A549 (cell line): ENCODE results near the gene EPB41L1. TPM values are rescaled to one million over a fixed set of nuclear protein-coding genes. Genes with fewer than 3 reads are reported as not detected.
A peak's percentile ranks its signal among the peaks of the same experiment; 100 is the strongest.

ENCODE experiments used
- ATAC-seq, 2 experiments: fragments of 200-7000 bp in 1 of 2; fragments of >200 bp in 1 of 2; cut with Nextera tagmentation in 1 of 2; cut with Tn5 transposase in 1 of 2; 3 replicates each; pipeline versions ENCODE4 v1.8.0 to v1.9.1; 2018 to 2020; ENCODE audit warnings: mild to moderate bottlenecking in 1 of 2, moderate library complexity in 1 of 2
- CTCF ChIA-PET: fragments of 300-600 bp; sonication (Branson Sonifier 250); formaldehyde crosslinking; extraction: SDS; loops from one replicate; lab custom pipeline; 2021; ENCODE audit warnings: antibody characterized with exemption, inconsistent platforms; lab: Yijun Ruan, JAX
- POLR2A ChIA-PET: fragments of 350-600 bp; formaldehyde crosslinking; extraction: SDS; loops from one replicate; lab custom pipeline; 2021; ENCODE audit warnings: antibody characterized with exemption, inconsistent platforms; lab: Yijun Ruan, JAX
- DNase-seq, 2 experiments: peaks; one replicate each; pipeline versions ENCODE4 v3.0.0 to v3.0.0-alpha.2; 2011 to 2016; ENCODE audit warnings: low read depth in 1 of 2, low spot score in 1 of 2
- FAIRE-seq: peaks from 2 replicates; lab custom pipeline; 2011; peaks lifted over from hg19 to GRCh38; lab: Jason Lieb, UNC
- H3K27ac ChIP-seq, 2 experiments: fragments of >200 bp; sonication (Bioruptor Twin); formaldehyde crosslinking; 3 replicates each; pipeline ENCODE4 v1.5.1; 2016 to 2017
- H3K4me1 ChIP-seq: fragments of >200 bp; sonication (Bioruptor Twin); formaldehyde crosslinking; 3 replicates; pipeline ENCODE4 v1.6.1; 2016
- H3K4me2 ChIP-seq: fragments of >200 bp; sonication (Bioruptor Twin); formaldehyde crosslinking; 3 replicates; pipeline ENCODE4 v1.6.1; 2016
- H3K4me3 ChIP-seq: fragments of >200 bp; sonication (Bioruptor Twin); formaldehyde crosslinking; 3 replicates; pipeline ENCODE4 v1.5.1; 2016
- H3K9me3 ChIP-seq: fragments of >200 bp; sonication (Bioruptor Twin); formaldehyde crosslinking; 3 replicates; pipeline ENCODE4 v1.6.1; 2016
- CBX2 ChIP-seq: fragments of 200-600 bp; sonication (generic); IDR thresholded peaks from 2 replicates; pipeline ENCODE4 v1.6.1; 2016; ENCODE audit warnings: low read depth, mild to moderate bottlenecking, borderline replicate concordance
- CBX8 ChIP-seq: fragments of 200-600 bp; sonication (generic); IDR thresholded peaks from 2 replicates; pipeline ENCODE4 v1.6.1; 2016
- FOSL2 ChIP-seq, 2 experiments: fragments of 450-650 bp in 1 of 2; fragments of >200 bp in 1 of 2; sonication (Bioruptor Twin) in 1 of 2; formaldehyde crosslinking; IDR thresholded peaks; 2 replicates each; pipeline versions ENCODE4 v1.5.0 to v1.6.1; 2016 to 2020; ENCODE audit warnings: mild to moderate bottlenecking in 1 of 2, moderate library complexity in 1 of 2
- GATA3 ChIP-seq: IDR thresholded peaks from 2 replicates; pipeline ENCODE4 v1.6.1; 2012; ENCODE audit warnings: borderline replicate concordance
- JUN ChIP-seq, 2 experiments: fragments of >200 bp; sonication (Bioruptor Twin); formaldehyde crosslinking; IDR thresholded peaks; 2 replicates in 1 of 2; 3 replicates in 1 of 2; pipeline ENCODE4 v1.6.1; 2016 to 2017
- MAFK ChIP-seq: fragments of 450-650 bp; IDR thresholded peaks from 2 replicates; pipeline ENCODE4 v1.6.1; 2014; ENCODE audit not compliant: partially characterized antibody
- MAZ ChIP-seq: fragments of 150-350 bp; IDR thresholded peaks from 2 replicates; pipeline ENCODE4 v1.6.1; 2014; ENCODE audit warnings: antibody characterized with exemption, low read depth, low read length, borderline replicate concordance
- NFE2L2 ChIP-seq: fragments of 150-350 bp; conservative IDR thresholded peaks from 2 replicates; pipeline ENCODE4 v1.6.1; 2014; ENCODE audit warnings: low read length
- NPAS2 ChIP-seq: fragments of 250-450 bp; sonication (Bioruptor Pico); IDR thresholded peaks from 2 replicates; pipeline ENCODE4 v1.8.0; 2022; ENCODE audit warnings: mild to moderate bottlenecking, moderate library complexity, borderline replicate concordance
- PHF8 ChIP-seq: fragments of 200-600 bp; sonication (generic); IDR thresholded peaks from 2 replicates; pipeline ENCODE4 v1.6.1; 2016; ENCODE audit warnings: low read depth, mild to moderate bottlenecking, antibody characterized with exemption, moderate library complexity, borderline replicate concordance
- POLR2A ChIP-seq: IDR thresholded peaks from 2 replicates; pipeline ENCODE4 v1.6.1; 2012; ENCODE audit warnings: mild to moderate bottlenecking, low read length
- RAD21 ChIP-seq, 2 experiments: fragments of >200 bp in 1 of 2; sonication (Bioruptor Twin) in 1 of 2; formaldehyde crosslinking in 1 of 2; IDR thresholded peaks in 1 of 2; conservative IDR thresholded peaks in 1 of 2; 2 replicates in 1 of 2; 3 replicates in 1 of 2; pipeline ENCODE4 v1.6.1; 2012 to 2018; ENCODE audit warnings: inconsistent platforms in 1 of 2
- RARB ChIP-seq: fragments of 250-450 bp; sonication (Bioruptor Pico); IDR thresholded peaks from 2 replicates; pipeline ENCODE4 v1.8.0; 2021; ENCODE audit warnings: mild to moderate bottlenecking, moderate library complexity
- RCOR1 ChIP-seq: fragments of 150-350 bp; IDR thresholded peaks from 2 replicates; pipeline ENCODE4 v1.6.1; 2014; ENCODE audit warnings: antibody characterized with exemption, low read length, low read depth
- SMC3 ChIP-seq: fragments of >200 bp; sonication (Bioruptor Twin); formaldehyde crosslinking; IDR thresholded peaks from 3 replicates; pipeline ENCODE4 v1.6.1; 2018; ENCODE audit warnings: inconsistent platforms
- SREBF2 ChIP-seq: fragments of 450-650 bp; IDR thresholded peaks from 2 replicates; pipeline ENCODE4 v1.6.1; 2014; ENCODE audit warnings: mild to moderate bottlenecking, moderate library complexity
- USF2 ChIP-seq: fragments of 450-650 bp; IDR thresholded peaks from 2 replicates; pipeline ENCODE4 v1.6.1; 2014; ENCODE audit warnings: antibody characterized with exemption
- ZFP36 ChIP-seq: fragments of 450-650 bp; IDR thresholded peaks from 2 replicates; pipeline ENCODE4 v1.6.1; 2014; ENCODE audit warnings: borderline replicate concordance; ENCODE audit not compliant: partially characterized antibody
- ZNF302 ChIP-seq: fragments of 250-450 bp; sonication (Bioruptor Pico); IDR thresholded peaks from 2 replicates; pipeline ENCODE4 v1.9.0; 2021; ENCODE audit warnings: inconsistent platforms, mild to moderate bottlenecking, moderate library complexity
- WGBS: methylation state at CpG from one replicate; pipeline ENCODE4 v1.1.6; 2017; ENCODE audit errors: missing lambda C conversion rate; 5-methylcytosine and 5-hydroxymethylcytosine counted together
- polyA plus RNA-seq, 4 experiments: library from polyadenylated mRNA; depleted of rRNA in 3 of 4; stranded (reverse); fragments of >200 nt; fragmentation: RNase III in 1 of 4; extraction: RNeasy Plus Mini Kit Qiagen cat#74134 plus additional on column Dnase treatment in 1 of 4; gene quantifications; 2 replicates in 3 of 4; 3 replicates in 1 of 4; pipeline ENCODE4 v1.2.3, GENCODE V29; 2011 to 2017
- TF ChIP-seq, protein P1 (sequence below): fragments of >200 bp; sonication (Bioruptor Twin); formaldehyde crosslinking; IDR thresholded peaks from 2 replicates; pipeline ENCODE4 v1.6.1; 2016
- TF ChIP-seq, protein P2 (sequence below): IDR thresholded peaks from 2 replicates; pipeline ENCODE4 v1.6.1; 2012

Gene EPB41L1
- polyA plus RNA-seq, 2 of the 4 experiments (the other 2 are of a cell fraction): 45.9 to 94.4 TPM

GRCh38 chr20:36173451-36173933 is 19.0 kb downstream of the EPB41L1 start:
- TF ChIP-seq PHF8: no peak
- TF ChIP-seq NPAS2 (CRISPR knock-in tag): no peak
- no peak for TF ChIP-seq MAZ
- no peak for TF ChIP-seq SMC3
- TF ChIP-seq USF2: no peak
- TF ChIP-seq FOSL2 (IDR thresholded peaks at IDR 0.05): no peak
- TF ChIP-seq FOSL2 (CRISPR knock-in tag; IDR thresholded peaks at IDR 0.05): no peak
- no peak for TF ChIP-seq ZNF302 (CRISPR knock-in tag)
- TF ChIP-seq, protein P1, sequence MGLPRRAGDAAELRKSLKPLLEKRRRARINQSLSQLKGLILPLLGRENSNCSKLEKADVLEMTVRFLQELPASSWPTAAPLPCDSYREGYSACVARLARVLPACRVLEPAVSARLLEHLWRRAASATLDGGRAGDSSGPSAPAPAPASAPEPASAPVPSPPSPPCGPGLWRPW: no peak
- no peak for TF ChIP-seq POLR2A
- TF ChIP-seq SREBF2: no peak
- TF ChIP-seq CBX8: no peak
- no peak for TF ChIP-seq GATA3
- TF ChIP-seq CBX2: no peak
- TF ChIP-seq ZFP36: no peak
- TF ChIP-seq RARB (CRISPR knock-in tag): no peak
- POLR2A ChIA-PET: no interaction called here
- Histone ChIP-seq H3K9me3 (no peaks in the 10 kb centered on the region), H3K4me3 (no peak overlapping the region), H3K4me1 (peaks cover 25% of the 10 kb centered on the region), H3K27ac (no peak overlapping the region), H3K4me2 (no peak overlapping the region)
- ATAC-seq: no peak
- CTCF ChIA-PET: interaction anchor here (0.7 to 2.4 kb wide), 6 partner anchors 16 to 179 kb away, joined by 3 to 12 read pairs (median 4); no protein-coding TSS in a partner anchor
- FAIRE-seq: no peak
- no peak for DNase-seq
- WGBS: 92% methylated on average over 10 of the region's 11 CpGs

- ChIA-PET CTCF (interaction anchor here (1.1 to 7.0 kb wide), 6 partner anchors 10 to 180 kb away, joined by 3 to 51 read pairs (median 8); no protein-coding TSS in a partner anchor), POLR2A (no interaction called here)
Observed at GRCh38 chr20:36175016-36175415, 20.5 kb downstream of the EPB41L1 start.

DNA sequence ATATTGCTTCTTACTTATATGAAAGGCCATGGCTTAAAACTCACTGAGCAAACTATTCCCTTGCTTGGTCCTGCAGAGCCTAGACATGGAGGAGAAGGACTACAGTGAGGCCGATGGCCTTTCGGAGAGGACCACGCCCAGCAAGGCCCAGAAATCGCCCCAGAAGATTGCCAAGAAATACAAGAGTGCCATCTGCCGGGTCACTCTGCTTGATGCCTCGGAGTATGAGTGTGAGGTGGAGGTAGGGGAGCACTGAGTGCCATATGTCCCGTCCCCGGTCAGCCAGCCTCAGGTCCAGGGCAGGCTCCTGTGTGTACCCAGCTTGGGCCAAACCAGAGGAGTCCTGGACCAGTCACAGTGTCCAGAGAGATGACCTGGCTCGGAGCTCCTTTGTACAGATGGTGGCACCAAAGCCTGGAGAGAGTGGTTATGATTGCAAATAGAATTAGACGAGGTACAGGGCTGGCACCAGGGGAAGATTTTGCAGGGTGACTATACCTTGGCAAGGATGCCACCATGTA is 21.0 kb downstream of the EPB41L1 start:
- WGBS: 83% methylated on average over 10 of the region's 10 CpGs
- ChIA-PET CTCF (interaction anchor here (1.1 to 7.0 kb wide), 6 partner anchors 9 to 181 kb away, joined by 3 to 51 read pairs (median 8); no protein-coding TSS in a partner anchor), POLR2A (no interaction called here)
- Histone ChIP-seq H3K27ac (no peak overlapping the region), H3K4me1 (peaks cover 5% of the 10 kb centered on the region; the same call in 2 of the 3 replicates), H3K4me3 (no peak overlapping the region), H3K9me3 (no peaks in the 10 kb centered on the region), H3K4me2 (no peak overlapping the region)
- TF ChIP-seq RAD21 (conservative IDR thresholded peaks at IDR 0.05 in 1 of 2, IDR thresholded peaks at IDR 0.05 in 1 of 2): peak in 1 of 2 experiments; percentile 40; a peak in 2 of 5 replicates
- no peak for TF ChIP-seq ZFP36
- FAIRE-seq (no peak), DNase-seq (no peak), ATAC-seq (peak; percentile 31 to 49; a peak in 3 of 6 replicates)

More at GRCh38 chr20:36175016-36175415, 20.5 kb downstream of the EPB41L1 start:
- 92% methylated on average over 5 of the region's 5 CpGs for WGBS
- peak overlapping the region in 1 of 2 experiments; percentile 23; a peak in 1 of 6 replicates for H3K27ac ChIP-seq
- no peak for FAIRE-seq
- no peak overlapping the region for H3K4me2 ChIP-seq
- H3K4me1 ChIP-seq: peaks cover 10% of the 10 kb centered on the region
- H3K4me3 ChIP-seq: no peak overlapping the region
- no peaks in the 10 kb centered on the region for H3K9me3 ChIP-seq
- TF ChIP-seq FOSL2 (IDR thresholded peaks at IDR 0.05) (no peak), FOSL2 (CRISPR knock-in tag; IDR thresholded peaks at IDR 0.05) (no peak), RCOR1 (no peak), JUN (IDR thresholded peaks at IDR 0.05) (no peak), NFE2L2 (no peak), MAFK (no peak), CBX8 (no peak)
- TF ChIP-seq, protein P2, sequence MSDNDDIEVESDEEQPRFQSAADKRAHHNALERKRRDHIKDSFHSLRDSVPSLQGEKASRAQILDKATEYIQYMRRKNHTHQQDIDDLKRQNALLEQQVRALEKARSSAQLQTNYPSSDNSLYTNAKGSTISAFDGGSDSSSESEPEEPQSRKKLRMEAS: no peak
- TF ChIP-seq, all 56 proteins: peak for 0
- DNase-seq: no peak
- ATAC-seq: peak in 1 of 2 experiments; percentile 42; a peak in 2 of 6 replicates
